AG09309 (cell line): ENCODE measurements around the gene APBA3.
A peak's percentile ranks its signal among the peaks of the same experiment; 100 is the strongest.
"Not testable (repeated sequence)": the region's sequence is repeated elsewhere in the genome, so short reads cannot be mapped to it uniquely, and the experiment has no call there.

Source experiments
- DNase-seq: peaks from one replicate; pipeline ENCODE4 v3.0.0-alpha.2; 2010; ENCODE audit warnings: low read depth
- H3K4me3 ChIP-seq: 2 replicates; pipeline ENCODE4 v1.5.1; 2011; ENCODE audit warnings: mild to moderate bottlenecking, low read depth, low read length, moderate library complexity; ENCODE audit not compliant: control insufficient read depth
- TF ChIP-seq, protein P1 (sequence below): IDR thresholded peaks from 2 replicates; pipeline ENCODE4 v1.5.1; 2011; ENCODE audit warnings: mild to moderate bottlenecking, low read depth, low read length, inconsistent platforms; ENCODE audit not compliant: insufficient read depth, control insufficient read depth; ENCODE audit errors: missing control alignments

Gene APBA3

DNA sequence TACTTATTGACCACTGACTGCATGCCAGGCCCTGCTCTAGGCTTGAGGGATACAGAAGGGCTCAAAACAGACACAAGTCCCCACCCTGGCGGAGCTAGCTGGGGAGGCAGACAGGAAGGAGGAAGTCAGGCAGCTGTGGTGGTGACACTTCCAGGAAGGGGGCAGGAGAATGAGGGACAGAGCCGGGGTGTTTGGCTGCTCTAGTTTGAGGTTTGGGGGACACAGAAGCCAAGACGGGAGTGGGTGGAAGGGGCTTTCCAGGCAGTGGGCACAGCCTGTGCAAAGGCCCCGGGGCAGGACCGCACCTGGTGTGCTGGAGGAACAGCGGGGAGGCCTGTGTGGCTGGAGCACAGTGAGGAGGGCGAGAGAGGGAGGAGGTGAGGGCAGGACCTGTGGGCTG, 5.0 kb upstream of the APBA3 start:
- H3K4me3 ChIP-seq = no peak overlapping the region
- TF ChIP-seq, protein P1, sequence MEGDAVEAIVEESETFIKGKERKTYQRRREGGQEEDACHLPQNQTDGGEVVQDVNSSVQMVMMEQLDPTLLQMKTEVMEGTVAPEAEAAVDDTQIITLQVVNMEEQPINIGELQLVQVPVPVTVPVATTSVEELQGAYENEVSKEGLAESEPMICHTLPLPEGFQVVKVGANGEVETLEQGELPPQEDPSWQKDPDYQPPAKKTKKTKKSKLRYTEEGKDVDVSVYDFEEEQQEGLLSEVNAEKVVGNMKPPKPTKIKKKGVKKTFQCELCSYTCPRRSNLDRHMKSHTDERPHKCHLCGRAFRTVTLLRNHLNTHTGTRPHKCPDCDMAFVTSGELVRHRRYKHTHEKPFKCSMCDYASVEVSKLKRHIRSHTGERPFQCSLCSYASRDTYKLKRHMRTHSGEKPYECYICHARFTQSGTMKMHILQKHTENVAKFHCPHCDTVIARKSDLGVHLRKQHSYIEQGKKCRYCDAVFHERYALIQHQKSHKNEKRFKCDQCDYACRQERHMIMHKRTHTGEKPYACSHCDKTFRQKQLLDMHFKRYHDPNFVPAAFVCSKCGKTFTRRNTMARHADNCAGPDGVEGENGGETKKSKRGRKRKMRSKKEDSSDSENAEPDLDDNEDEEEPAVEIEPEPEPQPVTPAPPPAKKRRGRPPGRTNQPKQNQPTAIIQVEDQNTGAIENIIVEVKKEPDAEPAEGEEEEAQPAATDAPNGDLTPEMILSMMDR = no peak
- DNase-seq = no peak

- DNase-seq, H3K4me3 ChIP-seq: not testable (repeated sequence)
Observed at GRCh38 chr19:3765757-3766156, 4.3 kb upstream of the APBA3 start.

- DNase-seq = no peak
- no peak overlapping the region for H3K4me3 ChIP-seq
- TF ChIP-seq, protein P1 = no peak
Observed at GRCh38 chr19:3765121-3765520, 3.6 kb upstream of the APBA3 start.

- TF ChIP-seq, protein P1 = no peak
- peak; percentile 97 for DNase-seq
- H3K4me3 ChIP-seq = peak within 1 kb of the TSS; percentile 72
Observed at GRCh38 chr19:3762501-3763459, 1.3 kb upstream of the APBA3 start, which contains the start of gene MRPL54. Gene MRPL54 (plus strand): TSS chr19:3762682. CDS start chr19:3762701, 19 bp downstream.

GRCh38 chr19:3762130-3762473, 610 bp upstream of the APBA3 start:
- no peak overlapping the region for H3K4me3 ChIP-seq
- TF ChIP-seq, protein P1 = no peak
- no peak for DNase-seq

DNA sequence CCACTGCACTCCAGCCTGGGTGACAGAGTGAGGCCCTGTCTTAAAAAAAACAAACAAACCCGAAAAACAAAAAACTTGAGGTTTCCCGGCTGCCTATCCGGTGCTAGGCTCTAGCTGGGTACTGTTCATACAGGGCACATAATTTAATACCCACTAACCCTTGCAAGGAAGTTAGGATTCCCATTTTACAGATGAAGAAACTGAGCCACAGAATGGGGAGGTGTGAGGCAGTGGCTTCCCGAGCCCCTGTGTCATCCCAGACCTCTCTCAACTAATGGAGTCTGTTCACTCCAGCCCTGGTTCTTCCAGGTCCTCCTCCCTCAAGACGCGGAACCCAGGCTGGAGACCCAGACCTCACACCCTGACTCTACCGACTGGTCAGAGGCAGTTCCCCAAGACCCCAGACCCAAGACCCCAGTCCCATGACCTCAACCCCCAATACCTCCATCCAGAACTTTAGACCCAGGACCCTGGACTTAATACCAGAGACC, 576 bp downstream of the APBA3 start:
- H3K4me3 ChIP-seq = peak overlapping the region; percentile 72
- TF ChIP-seq, protein P1 = no peak
- DNase-seq = no peak
